ENCODE data around the gene VDAC2. TPM values are rescaled to one million over a fixed set of nuclear protein-coding genes. Genes with fewer than 3 reads are reported as not detected.

Gene VDAC2
- total and polyA plus RNA-seq, 2 experiments from 2014 or later, result 167 to 190 TPM

- peaks cover 52% of the 10 kb centered on the region for H3K4me1 ChIP-seq (ENCODE audit: insufficient read depth)
- no peaks in the 10 kb centered on the region for H3K9me2 ChIP-seq (replicated peaks; ENCODE audit: insufficient read depth)
- H3K9me3 ChIP-seq (ENCODE audit: low read depth), result no peaks in the 10 kb centered on the region
- no peak overlapping the region for H3K4me3 ChIP-seq
- no peak overlapping the region for H2AFZ ChIP-seq
- no peak for DNase-seq (ENCODE audit: low spot score)
- peak overlapping the region; percentile 29 for H3K27ac ChIP-seq
- WGBS (ENCODE audit: low lambda C conversion rate, missing lambda C conversion rate), result 38% methylated on average over 4 of the region's 4 CpGs
- peaks cover 53% of the 10 kb centered on the region for H3K79me2 ChIP-seq
- H3K27me3 ChIP-seq, result no peaks in the 10 kb centered on the region
- no peak overlapping the region for H3K4me2 ChIP-seq
- peaks cover 33% of the 10 kb centered on the region for H4K20me1 ChIP-seq (ENCODE audit: insufficient read depth, poor library complexity, severe bottlenecking)
- no peaks in the 10 kb centered on the region for H3K36me3 ChIP-seq (replicated peaks; ENCODE audit: insufficient read depth, low read depth)
- TF ChIP-seq EZH2 (IDR thresholded peaks at IDR 0.05; ENCODE audit: borderline replicate concordance) (no peak), EZH2phosphoT487 (IDR thresholded peaks at IDR 0.05; ENCODE audit: low read depth, severe bottlenecking, unreplicated experiment) (no peak), CTCF (IDR thresholded peaks at IDR 0.05; ENCODE audit: poor library complexity) (no peak)
Observed at GRCh38 chr10:75228834-75229233, 18.2 kb downstream of the VDAC2 start.

- H3K4me3 ChIP-seq, result no peak overlapping the region
- WGBS (ENCODE audit: low lambda C conversion rate, missing lambda C conversion rate), result 71% methylated on average over 3 of the region's 3 CpGs
- no peak overlapping the region for H3K4me2 ChIP-seq
- H3K9me2 ChIP-seq (replicated peaks; ENCODE audit: insufficient read depth), result no peaks in the 10 kb centered on the region
- no peak for DNase-seq (ENCODE audit: low spot score)
- H3K4me1 ChIP-seq (ENCODE audit: insufficient read depth), result peaks cover 47% of the 10 kb centered on the region
- TF ChIP-seq EZH2phosphoT487 (IDR thresholded peaks at IDR 0.05; ENCODE audit: low read depth, severe bottlenecking, unreplicated experiment) (no peak), EZH2 (IDR thresholded peaks at IDR 0.05; ENCODE audit: borderline replicate concordance) (no peak), CTCF (IDR thresholded peaks at IDR 0.05; ENCODE audit: poor library complexity) (no peak)
- H3K27me3 ChIP-seq, result no peaks in the 10 kb centered on the region
- no peak overlapping the region for H2AFZ ChIP-seq
- no peaks in the 10 kb centered on the region for H3K36me3 ChIP-seq (replicated peaks; ENCODE audit: insufficient read depth, low read depth)
- H3K79me2 ChIP-seq, result peaks cover 43% of the 10 kb centered on the region
- peaks cover 23% of the 10 kb centered on the region for H4K20me1 ChIP-seq (ENCODE audit: insufficient read depth, poor library complexity, severe bottlenecking)
- no peaks in the 10 kb centered on the region for H3K9me3 ChIP-seq (ENCODE audit: low read depth)
- peak overlapping the region; percentile 6 for H3K27ac ChIP-seq
Observed at GRCh38 chr10:75229971-75230370, 19.4 kb downstream of the VDAC2 start.

GRCh38 chr10:75230600-75231038, 20.0 kb downstream of the VDAC2 start:
- no peak overlapping the region for H3K4me3 ChIP-seq
- H3K36me3 ChIP-seq (replicated peaks; ENCODE audit: insufficient read depth, low read depth), result no peaks in the 10 kb centered on the region
- H3K4me1 ChIP-seq (ENCODE audit: insufficient read depth), result peaks cover 48% of the 10 kb centered on the region
- TF ChIP-seq CTCF (IDR thresholded peaks at IDR 0.05; ENCODE audit: poor library complexity), result peak; percentile 96
- no peak for TF ChIP-seq EZH2phosphoT487 (IDR thresholded peaks at IDR 0.05; ENCODE audit: low read depth, severe bottlenecking, unreplicated experiment)
- no peak for TF ChIP-seq EZH2 (IDR thresholded peaks at IDR 0.05; ENCODE audit: borderline replicate concordance)
- H4K20me1 ChIP-seq (ENCODE audit: insufficient read depth, poor library complexity, severe bottlenecking), result peaks cover 23% of the 10 kb centered on the region
- no peak overlapping the region for H3K4me2 ChIP-seq
- peak overlapping the region; percentile 6 for H3K27ac ChIP-seq
- peak; percentile 93 for DNase-seq (ENCODE audit: low spot score)
- no peaks in the 10 kb centered on the region for H3K27me3 ChIP-seq
- H2AFZ ChIP-seq, result no peak overlapping the region
- peaks cover 42% of the 10 kb centered on the region for H3K79me2 ChIP-seq
- 34% methylated on average over 5 of the region's 5 CpGs for WGBS (ENCODE audit: low lambda C conversion rate, missing lambda C conversion rate)
- H3K9me3 ChIP-seq (ENCODE audit: low read depth), result no peaks in the 10 kb centered on the region
- H3K9me2 ChIP-seq (replicated peaks; ENCODE audit: insufficient read depth), result no peaks in the 10 kb centered on the region
